MM.1S (cell line): ENCODE results near the gene ZNF716.
"Not testable (repeated sequence)": the region's sequence is repeated elsewhere in the genome, so short reads cannot be mapped to it uniquely, and the experiment has no call there.

Experiments
- DNase-seq: peaks from one replicate; pipeline ENCODE4 v3.0.0-alpha.2; 2015
- H2AFZ ChIP-seq: fragments of 300-600 bp; sonication (generic); 2 replicates; pipeline ENCODE4 v1.6.0; 2016; ENCODE audit warnings: antibody characterized with exemption, low read length
- H3F3A ChIP-seq: fragments of 300-600 bp; sonication (generic); 2 replicates; pipeline ENCODE4 v1.6.1; 2016; ENCODE audit warnings: mild to moderate bottlenecking, antibody characterized with exemption, low read length, moderate library complexity, mixed read lengths; ENCODE audit not compliant: insufficient read depth
- H3K27ac ChIP-seq: fragments of 300-600 bp; sonication (generic); 2 replicates; pipeline ENCODE4 v1.5.1; 2016; ENCODE audit warnings: mild to moderate bottlenecking, low read length
- H3K27me3 ChIP-seq: fragments of 300-600 bp; sonication (generic); replicated peaks from 2 replicates; pipeline ENCODE4 v1.6.0; 2016; ENCODE audit warnings: low read length; ENCODE audit not compliant: insufficient read depth
- H3K36me3 ChIP-seq: fragments of 300-600 bp; sonication (generic); replicated peaks from 2 replicates; pipeline ENCODE4 v1.6.1; 2016; ENCODE audit warnings: mild to moderate bottlenecking, low read length, mixed read lengths; ENCODE audit not compliant: insufficient read depth
- H3K4me1 ChIP-seq: fragments of 300-600 bp; sonication (generic); 2 replicates; pipeline ENCODE4 v1.6.1; 2016; ENCODE audit warnings: low read length, mixed read lengths
- H3K4me2 ChIP-seq: fragments of 300-600 bp; sonication (generic); 2 replicates; pipeline ENCODE4 v1.6.0; 2016; ENCODE audit warnings: low read depth, low read length
- H3K4me3 ChIP-seq: fragments of 300-600 bp; sonication (generic); 2 replicates; pipeline ENCODE4 v1.5.1; 2016; ENCODE audit warnings: low read length, mixed read lengths
- H3K79me2 ChIP-seq: fragments of 300-600 bp; sonication (generic); 2 replicates; pipeline ENCODE4 v1.6.1; 2016; ENCODE audit warnings: mixed run types, low read length, mixed read lengths
- H3K9ac ChIP-seq: fragments of 300-600 bp; sonication (generic); 2 replicates; pipeline ENCODE4 v1.6.1; 2016; ENCODE audit warnings: low read length, mixed read lengths
- H3K9me2 ChIP-seq: fragments of 300-600 bp; sonication (generic); replicated peaks from 2 replicates; pipeline ENCODE4 v1.6.1; 2016; ENCODE audit warnings: mild to moderate bottlenecking, low read length, mixed read lengths; ENCODE audit not compliant: insufficient read depth
- H3K9me3 ChIP-seq: fragments of 300-600 bp; sonication (generic); replicated peaks from 2 replicates; pipeline ENCODE4 v1.6.1; 2016; ENCODE audit warnings: mild to moderate bottlenecking, low read length, mixed read lengths; ENCODE audit not compliant: insufficient read depth
- H4K20me1 ChIP-seq: fragments of 300-600 bp; sonication (generic); 2 replicates; pipeline ENCODE4 v1.6.1; 2016; ENCODE audit warnings: mild to moderate bottlenecking, low read length, moderate library complexity, mixed read lengths; ENCODE audit not compliant: insufficient read depth
- EZH2 ChIP-seq: fragments of 300-600 bp; sonication (generic); optimal IDR thresholded peaks from 2 replicates; pipeline ENCODE3; 2017; ENCODE audit warnings: low read depth, mild to moderate bottlenecking, antibody characterized with exemption, low read length, mixed read lengths
- EZH2phosphoT487 ChIP-seq: fragments of 300-600 bp; sonication (generic); IDR thresholded peaks from 2 replicates; pipeline ENCODE4 v1.6.1; 2018; ENCODE audit warnings: antibody characterized with exemption, low read length
- TF ChIP-seq, protein P1 (sequence below): fragments of 300-600 bp; sonication (generic); IDR thresholded peaks from 2 replicates; pipeline ENCODE4 v1.5.1; 2016; ENCODE audit warnings: antibody characterized with exemption, low read length, mixed read lengths

ZNF716 gene

DNA sequence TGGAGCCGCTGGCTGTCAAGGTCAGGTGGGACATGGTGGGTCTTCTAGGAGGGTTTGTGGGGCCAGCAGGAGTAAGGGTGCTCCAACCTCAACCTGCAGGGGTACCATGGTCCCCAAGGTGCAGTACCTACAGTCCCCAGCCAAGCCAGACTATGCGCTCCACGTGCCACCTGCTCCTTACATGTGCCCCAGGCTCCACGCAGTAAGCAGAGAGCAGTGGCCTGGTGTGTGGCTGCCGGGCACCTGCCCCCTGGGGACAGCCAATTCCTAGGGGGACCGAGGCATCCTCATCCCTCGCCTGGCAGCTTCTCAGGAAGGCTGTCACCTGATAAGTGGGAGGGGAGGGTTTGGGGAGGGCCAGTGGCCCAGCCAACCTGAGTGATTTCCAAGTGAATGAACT, 11.7 kb upstream of the ZNF716 start:
- Histone ChIP-seq H3K9me3 (no peaks in the 10 kb centered on the region), H3F3A (no peaks in the 10 kb centered on the region), H3K9ac (no peak overlapping the region)

DNA sequence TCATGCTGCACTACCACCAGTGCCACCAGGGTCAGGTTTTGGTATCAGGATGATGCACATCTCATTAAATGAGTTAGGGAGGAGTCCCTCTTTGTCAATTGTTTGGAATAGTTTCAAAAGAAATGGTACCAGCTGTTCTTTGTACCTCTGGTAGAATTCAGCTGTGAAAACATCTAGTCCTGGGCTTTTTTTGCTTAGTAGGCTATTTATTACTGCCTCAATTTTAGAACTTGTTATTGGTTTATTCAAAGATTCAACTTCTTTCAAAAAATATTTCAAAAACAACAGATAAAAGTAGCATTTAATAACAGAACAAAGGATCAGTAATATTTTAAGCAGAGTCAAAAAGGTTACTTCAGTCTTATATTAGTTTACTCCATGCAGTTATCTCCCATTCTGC, 6.4 kb upstream of the ZNF716 start:
- H3K4me2 ChIP-seq = no peak overlapping the region
- no peaks in the 10 kb centered on the region for H3F3A ChIP-seq

More for the DNA sequence above, 11.7 kb upstream of the ZNF716 start:
- no peak for DNase-seq
- no peak overlapping the region for H3K27ac ChIP-seq
- H3K79me2 ChIP-seq = no peaks in the 10 kb centered on the region
- no peak overlapping the region for H2AFZ ChIP-seq
- TF ChIP-seq EZH2phosphoT487 = no peak
- TF ChIP-seq, protein P1, sequence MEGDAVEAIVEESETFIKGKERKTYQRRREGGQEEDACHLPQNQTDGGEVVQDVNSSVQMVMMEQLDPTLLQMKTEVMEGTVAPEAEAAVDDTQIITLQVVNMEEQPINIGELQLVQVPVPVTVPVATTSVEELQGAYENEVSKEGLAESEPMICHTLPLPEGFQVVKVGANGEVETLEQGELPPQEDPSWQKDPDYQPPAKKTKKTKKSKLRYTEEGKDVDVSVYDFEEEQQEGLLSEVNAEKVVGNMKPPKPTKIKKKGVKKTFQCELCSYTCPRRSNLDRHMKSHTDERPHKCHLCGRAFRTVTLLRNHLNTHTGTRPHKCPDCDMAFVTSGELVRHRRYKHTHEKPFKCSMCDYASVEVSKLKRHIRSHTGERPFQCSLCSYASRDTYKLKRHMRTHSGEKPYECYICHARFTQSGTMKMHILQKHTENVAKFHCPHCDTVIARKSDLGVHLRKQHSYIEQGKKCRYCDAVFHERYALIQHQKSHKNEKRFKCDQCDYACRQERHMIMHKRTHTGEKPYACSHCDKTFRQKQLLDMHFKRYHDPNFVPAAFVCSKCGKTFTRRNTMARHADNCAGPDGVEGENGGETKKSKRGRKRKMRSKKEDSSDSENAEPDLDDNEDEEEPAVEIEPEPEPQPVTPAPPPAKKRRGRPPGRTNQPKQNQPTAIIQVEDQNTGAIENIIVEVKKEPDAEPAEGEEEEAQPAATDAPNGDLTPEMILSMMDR = no peak
- no peak overlapping the region for H3K4me2 ChIP-seq
- H3K4me3 ChIP-seq = no peak overlapping the region
- H3K27me3 ChIP-seq = no peaks in the 10 kb centered on the region
- no peaks in the 10 kb centered on the region for H3K4me1 ChIP-seq
- H3K9me2 ChIP-seq = no peaks in the 10 kb centered on the region
- no peaks in the 10 kb centered on the region for H4K20me1 ChIP-seq
- no peaks in the 10 kb centered on the region for H3K36me3 ChIP-seq

DNA sequence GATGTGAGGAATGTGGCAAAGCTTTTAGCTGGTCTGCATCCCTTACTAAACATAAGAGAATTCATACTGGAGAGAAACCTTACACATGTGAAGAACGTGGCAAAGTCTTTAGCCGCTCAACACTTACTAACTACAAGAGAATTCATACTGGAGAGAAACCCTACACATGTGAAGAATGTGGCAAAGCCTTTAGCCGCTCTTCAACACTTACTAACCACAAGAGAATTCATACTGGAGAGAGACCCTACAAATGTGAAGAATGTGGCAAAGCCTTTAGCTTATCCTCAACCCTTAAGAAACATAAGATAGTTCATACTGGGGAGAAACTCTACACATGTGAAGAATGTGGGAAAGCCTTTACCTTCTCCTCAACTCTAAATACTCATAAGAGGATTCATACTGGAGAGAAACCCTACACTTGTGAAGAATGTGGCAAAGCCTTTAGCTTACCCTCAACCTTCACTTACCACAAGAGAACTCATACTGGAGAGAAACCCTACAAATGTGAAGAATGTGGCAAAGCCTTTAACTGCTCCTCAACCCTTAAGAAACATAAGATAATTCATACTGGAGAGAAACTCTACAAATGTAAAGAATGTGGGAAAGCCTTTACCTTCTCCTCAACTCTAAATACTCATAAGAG, 19.3 kb downstream of the ZNF716 start:
- not testable (repeated sequence) for H3K4me2 ChIP-seq, H2AFZ ChIP-seq, H3K27ac ChIP-seq, H3K9ac ChIP-seq, H3K9me2 ChIP-seq, H3K27me3 ChIP-seq, H3K79me2 ChIP-seq, H3K9me3 ChIP-seq, H3K4me3 ChIP-seq, H3K36me3 ChIP-seq, H4K20me1 ChIP-seq, H3K4me1 ChIP-seq, DNase-seq, H3F3A ChIP-seq

More for the DNA sequence above, 6.4 kb upstream of the ZNF716 start:
- Histone ChIP-seq H3K79me2 (no peaks in the 10 kb centered on the region), H2AFZ (no peak overlapping the region), H3K4me3 (no peak overlapping the region), H3K27me3 (no peaks in the 10 kb centered on the region), H3K4me1 (no peaks in the 10 kb centered on the region), H3K36me3 (no peaks in the 10 kb centered on the region), H3K27ac (no peak overlapping the region), H3K9me2 (no peaks in the 10 kb centered on the region), H3K9ac (no peak overlapping the region), H4K20me1 (no peaks in the 10 kb centered on the region), H3K9me3 (no peaks in the 10 kb centered on the region)
- DNase-seq = no peak
- TF ChIP-seq, protein P1 = no peak
- TF ChIP-seq EZH2phosphoT487 (no peak), EZH2 (no peak)

DNA sequence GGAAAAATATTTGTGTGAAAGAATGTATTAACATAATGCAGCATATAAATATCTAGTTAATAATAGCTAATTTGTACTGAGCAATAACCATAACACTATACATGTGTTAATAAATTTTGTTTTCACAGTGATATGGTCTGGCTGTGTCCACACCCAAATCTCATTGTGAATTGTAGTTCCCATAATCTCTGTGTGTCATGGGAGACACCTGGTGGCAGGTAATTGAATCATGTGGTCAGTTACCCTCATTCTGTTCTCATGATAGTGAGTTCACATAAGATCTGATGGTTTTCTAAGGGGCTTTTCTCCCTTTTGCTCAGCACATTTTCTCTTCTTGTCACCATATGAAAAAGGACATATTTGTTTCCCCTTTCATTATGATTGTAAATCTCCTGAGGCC, 30.3 kb downstream of the ZNF716 start:
- not testable (repeated sequence) for H4K20me1 ChIP-seq, H3K27me3 ChIP-seq, H3K9me3 ChIP-seq, H2AFZ ChIP-seq, DNase-seq, H3K4me1 ChIP-seq, H3K36me3 ChIP-seq, H3K4me2 ChIP-seq, H3K4me3 ChIP-seq, H3F3A ChIP-seq, H3K27ac ChIP-seq, H3K9me2 ChIP-seq, H3K9ac ChIP-seq, H3K79me2 ChIP-seq

DNA sequence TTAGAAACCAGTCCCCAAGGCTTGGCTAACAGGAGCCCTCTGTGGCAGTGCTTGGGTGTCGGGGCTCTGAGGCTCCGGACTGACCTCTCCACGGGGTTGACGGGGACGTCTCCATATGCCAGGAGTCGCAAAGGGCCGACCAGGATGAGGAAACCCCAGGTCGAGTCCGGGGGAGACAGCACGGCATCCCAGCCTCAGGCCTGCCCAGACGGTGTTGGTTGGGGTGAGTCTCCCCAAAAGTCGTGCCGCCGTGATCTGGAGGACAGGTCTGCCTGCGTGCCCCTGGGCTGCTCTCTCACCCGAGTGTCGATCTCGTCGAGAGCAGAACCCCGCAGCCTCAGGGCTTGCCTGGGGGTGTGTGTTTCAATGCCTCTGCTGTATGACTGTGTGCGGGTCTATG, 35.0 kb downstream of the ZNF716 start:
- not testable (repeated sequence) for H3K4me3 ChIP-seq, H3K9ac ChIP-seq, H3K27me3 ChIP-seq, H3K4me1 ChIP-seq, H2AFZ ChIP-seq, DNase-seq, H3K4me2 ChIP-seq, H3K9me2 ChIP-seq, H3K79me2 ChIP-seq, H3F3A ChIP-seq, H3K9me3 ChIP-seq, H3K36me3 ChIP-seq, H4K20me1 ChIP-seq, H3K27ac ChIP-seq
